Measurements from ENCODE around the gene SETD7. TPM values are rescaled to one million over a fixed set of nuclear protein-coding genes. Genes with fewer than 3 reads are reported as not detected.
"Not testable (repeated sequence)": the region's sequence is repeated elsewhere in the genome, so short reads cannot be mapped to it uniquely, and the experiment has no call there.

SETD7 gene
- total RNA-seq, 3 donors from 2014 or later, result 10.2 to 68.4 (median 24.8) TPM

- no peak for TF ChIP-seq CTCF (IDR thresholded peaks at IDR 0.05)
- Histone ChIP-seq H3K36me3 (ENCODE audit: low read depth) (no peaks in the 10 kb centered on the region), H3K4me1 (ENCODE audit: low read depth) (no peaks in the 10 kb centered on the region), H3K9me3 (peaks cover 7% of the 10 kb centered on the region), H3K4me3 (no peak overlapping the region)
- ATAC-seq (peak; percentile 14), DNase-seq (no peak)
- intact Hi-C loops (cut with DNase I, micrococcal nuclease), result no loop called here
Observed at GRCh38 chr4:139470997-139471665, 84.9 kb downstream of the SETD7 start.

DNA sequence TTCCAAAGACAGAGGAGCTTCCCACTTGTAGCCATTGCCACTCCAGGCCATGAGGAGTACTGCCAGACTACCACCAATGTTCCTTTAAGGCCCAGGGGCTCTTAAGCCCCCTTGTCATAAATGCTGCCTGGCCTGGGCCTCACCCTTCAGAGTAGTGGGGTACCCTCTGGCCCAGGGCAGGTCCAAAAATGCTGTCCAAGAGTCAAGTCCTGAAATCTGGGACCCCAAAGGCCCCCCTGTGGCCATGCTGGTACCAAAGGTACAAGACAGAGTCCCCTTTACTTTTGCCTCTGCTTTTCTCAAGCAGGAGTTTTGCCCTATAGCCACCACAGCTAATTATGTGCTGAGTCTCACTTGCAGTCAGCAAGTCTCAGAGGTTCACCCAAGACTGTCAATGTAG, 85.7 kb downstream of the SETD7 start:
- ATAC-seq (no peak), DNase-seq (no peak)
- peaks cover 7% of the 10 kb centered on the region for H3K9me3 ChIP-seq
- no peaks in the 10 kb centered on the region for H3K36me3 ChIP-seq (ENCODE audit: low read depth)
- no peak for TF ChIP-seq CTCF (IDR thresholded peaks at IDR 0.05)
- intact Hi-C loops (cut with DNase I, micrococcal nuclease), result no loop called here
- no peak overlapping the region for H3K4me3 ChIP-seq
- no peaks in the 10 kb centered on the region for H3K4me1 ChIP-seq (ENCODE audit: low read depth)

DNA sequence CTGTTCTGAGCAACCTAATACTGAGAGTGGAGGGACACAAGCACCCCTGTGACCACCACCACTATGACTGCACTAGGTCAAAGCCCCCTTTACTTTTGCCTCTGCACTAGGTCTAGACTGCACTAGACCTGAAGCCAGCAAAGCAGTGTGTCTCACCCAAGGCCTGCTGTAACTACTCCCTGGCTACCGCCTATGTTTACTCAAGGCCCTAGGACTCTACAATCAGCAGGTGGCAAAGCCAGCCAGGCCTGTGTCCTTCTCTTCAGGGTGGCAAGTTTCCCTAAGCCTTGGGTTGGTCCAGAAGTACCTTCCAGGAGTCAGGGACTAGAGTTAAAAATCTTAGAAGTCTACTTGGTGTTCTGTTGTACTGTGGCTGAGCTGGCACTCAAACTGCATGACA, 86.2 kb downstream of the SETD7 start:
- intact Hi-C loops (cut with DNase I, micrococcal nuclease), result no loop called here
- no peaks in the 10 kb centered on the region for H3K4me1 ChIP-seq (ENCODE audit: low read depth)
- DNase-seq, result no peak
- peaks cover 7% of the 10 kb centered on the region for H3K9me3 ChIP-seq
- no peak overlapping the region for H3K4me3 ChIP-seq
- no peaks in the 10 kb centered on the region for H3K36me3 ChIP-seq (ENCODE audit: low read depth)
- TF ChIP-seq CTCF (IDR thresholded peaks at IDR 0.05), result no peak
- ATAC-seq, result peak; percentile 63

DNA sequence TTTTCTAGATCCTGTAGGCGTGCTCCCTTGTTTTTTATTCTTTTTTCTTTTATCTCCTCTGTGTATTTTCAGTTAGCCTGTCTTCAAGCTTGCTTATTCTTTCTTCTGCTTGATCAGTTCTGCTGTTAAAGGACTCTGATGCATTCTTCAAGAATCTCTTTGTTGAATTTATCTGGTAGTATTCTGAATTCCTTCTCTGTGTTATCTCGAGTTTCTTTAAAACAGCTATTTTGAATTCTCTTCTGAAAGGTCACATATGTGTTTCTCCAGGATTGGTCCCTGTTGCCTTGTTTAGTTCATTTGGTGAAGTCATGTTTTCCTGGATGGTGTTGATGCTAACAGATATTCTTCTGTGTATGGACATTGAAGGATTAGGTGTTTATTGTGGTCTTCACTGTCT, 86.8 kb downstream of the SETD7 start:
- Histone ChIP-seq H3K4me1 (ENCODE audit: low read depth) (no peaks in the 10 kb centered on the region), H3K36me3 (ENCODE audit: low read depth) (no peaks in the 10 kb centered on the region), H3K9me3 (peaks cover 7% of the 10 kb centered on the region), H3K4me3 (no peak overlapping the region)
- DNase-seq, result no peak
- intact Hi-C loops (cut with DNase I, micrococcal nuclease), result no loop called here
- no peak for TF ChIP-seq CTCF (IDR thresholded peaks at IDR 0.05)
- ATAC-seq, result no peak

GRCh38 chr4:139468756-139469155, 87.3 kb downstream of the SETD7 start:
- H3K9me3 ChIP-seq, DNase-seq, ATAC-seq: not testable (repeated sequence)

DNA sequence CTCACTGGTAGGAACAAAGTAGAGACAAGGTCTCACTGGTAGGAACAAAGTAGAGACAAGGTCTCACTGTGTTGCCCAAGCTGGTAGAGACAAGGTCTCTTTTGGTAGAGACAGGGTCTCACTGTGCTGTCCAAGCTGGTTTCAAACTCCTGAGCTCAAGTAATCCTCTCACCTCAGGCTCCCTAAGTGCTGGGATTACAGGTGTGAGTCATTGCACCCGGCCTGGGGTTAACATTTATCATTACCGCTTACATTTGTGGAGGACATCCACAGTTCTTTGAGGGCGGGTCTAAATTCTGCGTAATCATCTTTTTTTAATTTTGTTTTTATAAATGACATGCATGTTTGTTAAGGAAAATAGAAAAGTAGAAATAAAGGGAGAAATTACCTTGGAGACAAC, 90.1 kb downstream of the SETD7 start:
- TF ChIP-seq CTCF (IDR thresholded peaks at IDR 0.05), result no peak

More at GRCh38 chr4:139468756-139469155, 87.3 kb downstream of the SETD7 start:
- H3K4me3 ChIP-seq; H3K36me3 ChIP-seq (ENCODE audit: low read depth); H3K4me1 ChIP-seq (ENCODE audit: low read depth); intact Hi-C loops (cut with DNase I, micrococcal nuclease): not testable (repeated sequence)

GRCh38 chr4:139464512-139464911, 91.5 kb downstream of the SETD7 start:
- intact Hi-C loops (cut with DNase I, micrococcal nuclease); H3K36me3 ChIP-seq (ENCODE audit: low read depth); H3K4me3 ChIP-seq; ATAC-seq; DNase-seq; H3K4me1 ChIP-seq (ENCODE audit: low read depth); H3K9me3 ChIP-seq: not testable (repeated sequence)

More for the DNA sequence above, 90.1 kb downstream of the SETD7 start:
- no peak for DNase-seq
- no peaks in the 10 kb centered on the region for H3K36me3 ChIP-seq (ENCODE audit: low read depth)
- H3K4me1 ChIP-seq (ENCODE audit: low read depth), result no peaks in the 10 kb centered on the region
- no peak for ATAC-seq
- peaks cover 7% of the 10 kb centered on the region for H3K9me3 ChIP-seq
- no peak overlapping the region for H3K4me3 ChIP-seq
- intact Hi-C loops (cut with DNase I, micrococcal nuclease), result no loop called here
